ENCODE measurements around the gene RAB31. TPM values are rescaled to one million over a fixed set of nuclear protein-coding genes. Genes with fewer than 3 reads are reported as not detected.

RAB31 gene
- total RNA-seq, 1 experiment from 2014 or later, result 6.1 TPM

DNA sequence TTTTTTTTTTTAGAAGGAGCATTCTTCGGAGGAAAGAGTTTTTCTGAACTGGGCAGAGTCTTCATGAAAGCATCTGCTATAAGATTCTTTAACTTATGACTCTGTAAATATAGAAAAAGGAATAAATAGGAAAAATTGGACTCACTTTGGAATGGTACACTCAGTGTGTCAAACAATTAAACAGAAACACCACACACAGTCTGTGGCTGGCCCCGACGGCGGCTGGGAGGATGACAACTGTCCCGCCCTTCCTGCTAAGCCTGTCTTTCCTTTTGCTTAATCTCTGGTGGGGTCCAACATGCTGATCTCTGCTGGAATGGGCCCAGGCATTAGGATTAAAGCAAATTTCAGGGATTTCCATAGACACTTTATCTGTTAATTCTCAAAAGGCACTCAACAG lies 12.5 kb upstream of the RAB31 start:
- Histone ChIP-seq H3K36me3 (ENCODE audit: insufficient read depth, low read length, poor library complexity, severe bottlenecking) (no peaks in the 10 kb centered on the region), H3K4me1 (ENCODE audit: insufficient read depth, low read length, poor library complexity, severe bottlenecking) (peaks cover 9% of the 10 kb centered on the region), H3K9me3 (ENCODE audit: low read depth, low read length, poor library complexity, severe bottlenecking) (no peaks in the 10 kb centered on the region), H3K27me3 (replicated peaks; ENCODE audit: insufficient read depth, low read depth, low read length, poor library complexity) (no peaks in the 10 kb centered on the region), H3K27ac (ENCODE audit: low read depth, low read length, poor library complexity, severe bottlenecking) (no peak overlapping the region), H3K4me3 (ENCODE audit: low read depth, low read length, poor library complexity, severe bottlenecking) (no peak overlapping the region)
- POLR2A ChIA-PET (ENCODE audit: low non-redundant PET), result no interaction called here
- BruUV-seq (replicated peaks), result no TSS peak
- CTCF ChIA-PET, result no interaction called here
- DNase-seq (ENCODE audit: low spot score), result no peak
- TF ChIP-seq EZH2 (IDR thresholded peaks at IDR 0.05; ENCODE audit: borderline replicate concordance, low read depth, low read length, poor library complexity, severe bottlenecking), result no peak
- TF ChIP-seq, protein P1, sequence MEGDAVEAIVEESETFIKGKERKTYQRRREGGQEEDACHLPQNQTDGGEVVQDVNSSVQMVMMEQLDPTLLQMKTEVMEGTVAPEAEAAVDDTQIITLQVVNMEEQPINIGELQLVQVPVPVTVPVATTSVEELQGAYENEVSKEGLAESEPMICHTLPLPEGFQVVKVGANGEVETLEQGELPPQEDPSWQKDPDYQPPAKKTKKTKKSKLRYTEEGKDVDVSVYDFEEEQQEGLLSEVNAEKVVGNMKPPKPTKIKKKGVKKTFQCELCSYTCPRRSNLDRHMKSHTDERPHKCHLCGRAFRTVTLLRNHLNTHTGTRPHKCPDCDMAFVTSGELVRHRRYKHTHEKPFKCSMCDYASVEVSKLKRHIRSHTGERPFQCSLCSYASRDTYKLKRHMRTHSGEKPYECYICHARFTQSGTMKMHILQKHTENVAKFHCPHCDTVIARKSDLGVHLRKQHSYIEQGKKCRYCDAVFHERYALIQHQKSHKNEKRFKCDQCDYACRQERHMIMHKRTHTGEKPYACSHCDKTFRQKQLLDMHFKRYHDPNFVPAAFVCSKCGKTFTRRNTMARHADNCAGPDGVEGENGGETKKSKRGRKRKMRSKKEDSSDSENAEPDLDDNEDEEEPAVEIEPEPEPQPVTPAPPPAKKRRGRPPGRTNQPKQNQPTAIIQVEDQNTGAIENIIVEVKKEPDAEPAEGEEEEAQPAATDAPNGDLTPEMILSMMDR (conservative IDR thresholded peaks at IDR 0.05; ENCODE audit: low read depth, low read length), result no peak
- intact Hi-C loops (cut with micrococcal nuclease; ENCODE audit: unreplicated experiment), result no loop called here

DNA sequence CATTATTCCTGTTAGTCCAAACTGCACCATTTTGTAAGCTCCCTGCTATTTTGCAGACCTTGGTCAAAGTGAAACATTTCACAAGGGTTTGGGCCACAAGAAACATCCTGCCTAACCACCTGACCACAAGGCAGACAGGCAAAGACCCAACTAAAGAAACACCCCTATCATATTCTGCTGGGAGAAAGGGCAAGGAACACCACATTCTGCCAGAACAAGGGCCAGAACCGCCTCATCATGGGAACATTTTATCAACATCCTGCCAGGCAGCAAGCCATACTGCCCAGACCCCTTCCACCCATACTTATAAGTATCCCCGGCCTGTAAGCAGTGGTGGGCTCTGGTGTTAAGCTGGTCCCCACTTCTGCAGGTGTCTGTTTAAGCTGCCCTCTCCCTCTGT lies 12.0 kb upstream of the RAB31 start:
- no peak for DNase-seq (ENCODE audit: low spot score)
- Histone ChIP-seq H3K4me1 (ENCODE audit: insufficient read depth, low read length, poor library complexity, severe bottlenecking) (peaks cover 10% of the 10 kb centered on the region), H3K9me3 (ENCODE audit: low read depth, low read length, poor library complexity, severe bottlenecking) (no peaks in the 10 kb centered on the region), H3K27me3 (replicated peaks; ENCODE audit: insufficient read depth, low read depth, low read length, poor library complexity) (no peaks in the 10 kb centered on the region), H3K4me3 (ENCODE audit: low read depth, low read length, poor library complexity, severe bottlenecking) (no peak overlapping the region), H3K27ac (ENCODE audit: low read depth, low read length, poor library complexity, severe bottlenecking) (no peak overlapping the region), H3K36me3 (ENCODE audit: insufficient read depth, low read length, poor library complexity, severe bottlenecking) (no peaks in the 10 kb centered on the region)
- intact Hi-C loops (cut with micrococcal nuclease; ENCODE audit: unreplicated experiment), result no loop called here
- no TSS peak for BruUV-seq (replicated peaks)
- TF ChIP-seq EZH2 (IDR thresholded peaks at IDR 0.05; ENCODE audit: borderline replicate concordance, low read depth, low read length, poor library complexity, severe bottlenecking), result no peak
- TF ChIP-seq, protein P1 (conservative IDR thresholded peaks at IDR 0.05; ENCODE audit: low read depth, low read length), result no peak
- ChIA-PET POLR2A (ENCODE audit: low non-redundant PET) (no interaction called here), CTCF (no interaction called here)

DNA sequence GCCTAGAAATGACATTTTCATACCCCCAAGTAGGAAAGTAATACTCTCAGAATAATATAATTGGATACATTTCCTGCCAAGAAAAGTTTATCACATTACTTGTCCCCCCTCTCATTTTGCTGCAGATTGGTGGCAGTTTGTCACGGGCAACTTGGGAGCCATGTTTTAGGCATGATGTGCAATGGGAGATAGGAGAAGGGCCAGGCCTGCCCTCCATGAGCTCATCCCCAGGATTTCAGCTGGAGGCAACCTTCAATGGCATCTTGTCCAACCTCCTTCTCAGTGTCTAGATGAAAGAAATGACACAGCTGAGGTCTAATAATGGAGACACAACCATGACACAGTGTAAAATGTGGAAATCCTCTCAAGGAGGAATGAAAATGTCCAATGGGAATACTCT lies 11.4 kb upstream of the RAB31 start:
- no peak overlapping the region for H3K27ac ChIP-seq (ENCODE audit: low read depth, low read length, poor library complexity, severe bottlenecking)
- ChIA-PET CTCF (no interaction called here), POLR2A (ENCODE audit: low non-redundant PET) (no interaction called here)
- H3K4me3 ChIP-seq (ENCODE audit: low read depth, low read length, poor library complexity, severe bottlenecking), result no peak overlapping the region
- BruUV-seq (replicated peaks), result no TSS peak
- H3K9me3 ChIP-seq (ENCODE audit: low read depth, low read length, poor library complexity, severe bottlenecking), result no peaks in the 10 kb centered on the region
- intact Hi-C loops (cut with micrococcal nuclease; ENCODE audit: unreplicated experiment), result no loop called here
- H3K36me3 ChIP-seq (ENCODE audit: insufficient read depth, low read length, poor library complexity, severe bottlenecking), result no peaks in the 10 kb centered on the region
- H3K4me1 ChIP-seq (ENCODE audit: insufficient read depth, low read length, poor library complexity, severe bottlenecking), result peaks cover 10% of the 10 kb centered on the region
- H3K27me3 ChIP-seq (replicated peaks; ENCODE audit: insufficient read depth, low read depth, low read length, poor library complexity), result no peaks in the 10 kb centered on the region
- DNase-seq (ENCODE audit: low spot score), result no peak
- TF ChIP-seq EZH2 (IDR thresholded peaks at IDR 0.05; ENCODE audit: borderline replicate concordance, low read depth, low read length, poor library complexity, severe bottlenecking), result no peak
- TF ChIP-seq, protein P1 (conservative IDR thresholded peaks at IDR 0.05; ENCODE audit: low read depth, low read length), result no peak
